CD4-positive, alpha-beta T cell (primary cell): ENCODE data around the gene GLYR1. TPM values are rescaled to one million over a fixed set of nuclear protein-coding genes. Genes with fewer than 3 reads are reported as not detected.

Source experiments
- ATAC-seq: fragments of 200-7000 bp; cut with Tn5 transposase; one replicate; pipeline ENCODE4 v1.10.0; 2022; ENCODE audit warnings: mild to moderate bottlenecking; ENCODE audit not compliant: poor library complexity
- CTCF ChIA-PET: fragments of 350-600 bp; sonication (Branson Sonifier 250); formaldehyde crosslinking; loops from one replicate; lab custom pipeline; 2021; ENCODE audit warnings: antibody characterized with exemption, inconsistent platforms; lab: Charles Lee
- POLR2A ChIA-PET: fragments of 350-600 bp; sonication (Branson Sonifier 250); formaldehyde crosslinking; loops from one replicate; lab custom pipeline; 2021; ENCODE audit warnings: antibody characterized with exemption, inconsistent platforms; lab: Charles Lee
- DNase-seq, 14 experiments: peaks; one replicate each; pipeline ENCODE4 v3.0.0-alpha.2; 2013 to 2020; ENCODE audit warnings: mixed read lengths in 2 of 14
- H3K27ac ChIP-seq, 2 donors: one replicate each; pipeline versions ENCODE4 v1.5.1 to v1.7.0; 2013; ENCODE audit warnings: low read length in 2 of 2, low read depth in 1 of 2, mild to moderate bottlenecking in 1 of 2
- H3K27me3 ChIP-seq, 2 experiments: 1 replicate in 1 of 2; 2 replicates in 1 of 2; pipeline versions ENCODE4 v1.6.1 to v1.7.0; 2013; ENCODE audit warnings: low read length in 2 of 2, control low read depth in 1 of 2, mild to moderate bottlenecking in 1 of 2, moderate library complexity in 1 of 2; ENCODE audit not compliant: insufficient read depth in 2 of 2, control insufficient read depth in 1 of 2
- H3K36me3 ChIP-seq: one replicate; pipeline ENCODE4 v1.6.1; 2013; ENCODE audit warnings: low read length, control low read depth; ENCODE audit not compliant: insufficient read depth
- H3K4me1 ChIP-seq: one replicate; pipeline ENCODE4 v1.6.1; 2013; ENCODE audit warnings: low read length, control low read depth; ENCODE audit not compliant: insufficient read depth
- H3K4me3 ChIP-seq: one replicate; pipeline ENCODE4 v1.5.1; 2013; ENCODE audit warnings: mild to moderate bottlenecking, low read length, moderate library complexity
- H3K9me3 ChIP-seq, 2 experiments: 1 replicate in 1 of 2; 2 replicates in 1 of 2; pipeline versions ENCODE4 v1.6.1 to v1.7.0; 2013; ENCODE audit warnings: low read length in 2 of 2, mild to moderate bottlenecking in 2 of 2, control low read depth in 1 of 2, moderate library complexity in 1 of 2; ENCODE audit not compliant: control insufficient read depth in 1 of 2, insufficient read depth in 1 of 2
- H3K27ac Mint-ChIP-seq: one replicate; pipeline ENCODE4 v1.8.0; 2020; ENCODE audit warnings: mixed read lengths
- H3K27me3 Mint-ChIP-seq: one replicate; pipeline ENCODE4 v1.8.0; 2021; ENCODE audit warnings: mixed read lengths
- H3K36me3 Mint-ChIP-seq: one replicate; pipeline ENCODE4 v1.8.0; 2021; ENCODE audit warnings: low read depth, mixed read lengths
- H3K4me1 Mint-ChIP-seq: one replicate; pipeline ENCODE4 v1.8.0; 2021; ENCODE audit warnings: low read depth, mixed read lengths
- H3K4me3 Mint-ChIP-seq: one replicate; pipeline ENCODE4 v1.8.0; 2020; ENCODE audit warnings: mild to moderate bottlenecking, mixed read lengths
- H3K9me3 Mint-ChIP-seq: one replicate; pipeline ENCODE4 v1.8.0; 2020; ENCODE audit warnings: mixed read lengths
- intact Hi-C, 2 experiments: fragments of 100-400 bp; cut with DNase I in 1 of 2; cut with micrococcal nuclease in 1 of 2; formaldehyde crosslinking; loops; one replicate each; pipeline versions ENCODE4 v1.15.1 to v1.9.0; 2023 to 2025; cut with DNase I, micrococcal nuclease
- total RNA-seq, 174 experiments: library from RNA in 2 of 174; stranded (reverse) in 2 of 174; gene quantifications; one replicate each; pipeline ENCODE4 v1.2.3 and lab custom pipeline; 2021 to 2026
- TF ChIP-seq, protein P1 (sequence below): fragments of 200-600 bp; IDR thresholded peaks from one replicate; pipeline ENCODE4 v1.8.0; 2022; ENCODE audit warnings: antibody characterized with exemption, mild to moderate bottlenecking

The GLYR1 gene
- total RNA-seq, 2 experiments from 2014 or later = 71.7 to 77.2 TPM

DNA sequence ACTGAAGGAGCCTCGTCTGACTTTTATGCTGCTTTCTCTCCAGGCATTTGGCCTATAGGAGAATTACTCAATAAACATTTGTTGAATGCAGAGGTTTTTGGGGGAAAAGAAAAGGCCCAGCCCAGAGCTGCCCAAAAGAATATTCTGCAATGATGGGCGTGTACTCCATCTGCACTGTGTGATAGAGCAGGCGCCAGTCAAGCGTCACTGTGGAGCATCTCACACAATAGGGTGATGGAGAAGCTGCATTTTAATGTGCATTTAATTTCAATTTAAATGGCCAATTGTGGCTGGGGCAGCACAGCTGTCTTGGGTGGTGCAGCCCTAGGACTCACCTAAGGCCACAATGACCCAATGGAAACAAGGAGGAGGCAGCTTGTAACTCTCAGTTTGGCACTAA lies 20.6 kb downstream of the GLYR1 start:
- Histone ChIP-seq H3K27me3 (no peaks in the 10 kb centered on the region), H3K4me3 (no peak overlapping the region), H3K36me3 (peaks cover 76% of the 10 kb centered on the region), H3K27ac (no peak overlapping the region), H3K9me3 (no peaks in the 10 kb centered on the region), H3K4me1 (no peaks in the 10 kb centered on the region)
- H3K27me3 Mint-ChIP-seq = no peaks in the 10 kb centered on the region
- TF ChIP-seq, protein P1, sequence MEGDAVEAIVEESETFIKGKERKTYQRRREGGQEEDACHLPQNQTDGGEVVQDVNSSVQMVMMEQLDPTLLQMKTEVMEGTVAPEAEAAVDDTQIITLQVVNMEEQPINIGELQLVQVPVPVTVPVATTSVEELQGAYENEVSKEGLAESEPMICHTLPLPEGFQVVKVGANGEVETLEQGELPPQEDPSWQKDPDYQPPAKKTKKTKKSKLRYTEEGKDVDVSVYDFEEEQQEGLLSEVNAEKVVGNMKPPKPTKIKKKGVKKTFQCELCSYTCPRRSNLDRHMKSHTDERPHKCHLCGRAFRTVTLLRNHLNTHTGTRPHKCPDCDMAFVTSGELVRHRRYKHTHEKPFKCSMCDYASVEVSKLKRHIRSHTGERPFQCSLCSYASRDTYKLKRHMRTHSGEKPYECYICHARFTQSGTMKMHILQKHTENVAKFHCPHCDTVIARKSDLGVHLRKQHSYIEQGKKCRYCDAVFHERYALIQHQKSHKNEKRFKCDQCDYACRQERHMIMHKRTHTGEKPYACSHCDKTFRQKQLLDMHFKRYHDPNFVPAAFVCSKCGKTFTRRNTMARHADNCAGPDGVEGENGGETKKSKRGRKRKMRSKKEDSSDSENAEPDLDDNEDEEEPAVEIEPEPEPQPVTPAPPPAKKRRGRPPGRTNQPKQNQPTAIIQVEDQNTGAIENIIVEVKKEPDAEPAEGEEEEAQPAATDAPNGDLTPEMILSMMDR = no peak
- ATAC-seq = no peak
- no peak for DNase-seq
- no peak overlapping the region for H3K27ac Mint-ChIP-seq
- H3K36me3 Mint-ChIP-seq = peaks cover 86% of the 10 kb centered on the region
- intact Hi-C loops = no loop called here
- H3K9me3 Mint-ChIP-seq = no peaks in the 10 kb centered on the region
- peaks cover 5% of the 10 kb centered on the region for H3K4me1 Mint-ChIP-seq
- POLR2A ChIA-PET = no interaction called here
- H3K4me3 Mint-ChIP-seq = no peak overlapping the region
- CTCF ChIA-PET = no interaction called here

DNA sequence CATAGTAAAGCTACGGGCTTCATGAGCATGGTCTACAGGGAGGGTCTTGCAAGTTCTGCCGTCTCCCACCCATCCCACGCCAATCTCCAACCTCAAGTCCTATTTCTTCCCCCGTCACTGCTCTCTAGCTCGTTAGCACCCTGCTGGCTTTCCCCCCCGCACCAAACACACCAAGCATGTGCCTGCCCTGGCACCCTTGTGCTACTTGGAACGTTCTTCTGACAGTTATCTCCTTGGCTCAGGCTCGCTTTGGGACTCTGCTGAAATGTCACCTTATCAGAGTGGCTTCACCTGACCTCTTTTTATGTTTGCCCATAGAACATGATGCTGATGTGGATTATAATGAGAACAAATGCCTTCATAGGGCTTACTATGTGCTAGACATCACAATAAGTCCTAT lies 21.9 kb downstream of the GLYR1 start:
- H3K4me3 ChIP-seq = no peak overlapping the region
- H3K36me3 ChIP-seq = peaks cover 76% of the 10 kb centered on the region
- DNase-seq (no peak), ATAC-seq (no peak)
- no peaks in the 10 kb centered on the region for H3K27me3 ChIP-seq
- no peaks in the 10 kb centered on the region for H3K4me1 ChIP-seq
- CTCF ChIA-PET = no interaction called here
- Mint-ChIP-seq H3K27ac (no peak overlapping the region), H3K9me3 (no peaks in the 10 kb centered on the region), H3K27me3 (no peaks in the 10 kb centered on the region), H3K36me3 (peaks cover 85% of the 10 kb centered on the region), H3K4me3 (no peak overlapping the region), H3K4me1 (no peaks in the 10 kb centered on the region)
- H3K27ac ChIP-seq = no peak overlapping the region
- no peaks in the 10 kb centered on the region for H3K9me3 ChIP-seq
- POLR2A ChIA-PET = no interaction called here
- intact Hi-C loops = no loop called here
- TF ChIP-seq, protein P1 = no peak

DNA sequence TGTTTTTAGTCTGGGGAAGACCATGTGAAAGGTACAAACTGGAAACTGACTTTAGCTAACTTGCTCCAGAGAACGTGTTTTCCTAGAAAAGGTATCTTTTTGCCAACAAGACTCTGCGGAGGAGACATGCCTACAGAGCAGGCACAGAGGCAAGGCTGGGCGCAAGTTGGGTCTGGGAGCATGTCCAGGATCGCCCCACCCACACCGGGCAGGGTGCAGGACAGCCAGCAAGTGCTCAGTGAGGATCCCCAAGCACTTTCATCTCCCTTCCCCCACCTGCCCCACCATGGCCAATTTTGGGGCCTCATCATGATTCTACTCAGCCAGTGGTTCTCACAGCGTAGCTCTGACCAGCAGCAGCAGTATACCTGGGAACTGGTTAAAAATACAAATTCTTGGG lies 26.4 kb downstream of the GLYR1 start:
- CTCF ChIA-PET = no interaction called here

More for the DNA sequence above, 26.4 kb downstream of the GLYR1 start:
- Histone ChIP-seq H3K27ac (peak overlapping the region in 1 of 2 donors; percentile 21), H3K36me3 (peaks cover 78% of the 10 kb centered on the region), H3K4me1 (no peaks in the 10 kb centered on the region), H3K27me3 (no peaks in the 10 kb centered on the region), H3K9me3 (no peaks in the 10 kb centered on the region), H3K4me3 (no peak overlapping the region)
- intact Hi-C loops = no loop called here
- Mint-ChIP-seq H3K36me3 (peaks cover 78% of the 10 kb centered on the region), H3K27ac (no peak overlapping the region), H3K27me3 (no peaks in the 10 kb centered on the region), H3K4me3 (no peak overlapping the region), H3K4me1 (no peaks in the 10 kb centered on the region), H3K9me3 (no peaks in the 10 kb centered on the region)
- DNase-seq (no peak), ATAC-seq (no peak)
- POLR2A ChIA-PET = no interaction called here
- TF ChIP-seq, protein P1 = no peak
